AML-193 (cell line): Measurements from ENCODE around the gene PHC2.

Experiments
- DNase-seq, 2 experiments: peaks; one replicate each; lab custom pipeline; 2025; lab: John Stamatoyannopoulos, UW

Gene PHC2, protein sequence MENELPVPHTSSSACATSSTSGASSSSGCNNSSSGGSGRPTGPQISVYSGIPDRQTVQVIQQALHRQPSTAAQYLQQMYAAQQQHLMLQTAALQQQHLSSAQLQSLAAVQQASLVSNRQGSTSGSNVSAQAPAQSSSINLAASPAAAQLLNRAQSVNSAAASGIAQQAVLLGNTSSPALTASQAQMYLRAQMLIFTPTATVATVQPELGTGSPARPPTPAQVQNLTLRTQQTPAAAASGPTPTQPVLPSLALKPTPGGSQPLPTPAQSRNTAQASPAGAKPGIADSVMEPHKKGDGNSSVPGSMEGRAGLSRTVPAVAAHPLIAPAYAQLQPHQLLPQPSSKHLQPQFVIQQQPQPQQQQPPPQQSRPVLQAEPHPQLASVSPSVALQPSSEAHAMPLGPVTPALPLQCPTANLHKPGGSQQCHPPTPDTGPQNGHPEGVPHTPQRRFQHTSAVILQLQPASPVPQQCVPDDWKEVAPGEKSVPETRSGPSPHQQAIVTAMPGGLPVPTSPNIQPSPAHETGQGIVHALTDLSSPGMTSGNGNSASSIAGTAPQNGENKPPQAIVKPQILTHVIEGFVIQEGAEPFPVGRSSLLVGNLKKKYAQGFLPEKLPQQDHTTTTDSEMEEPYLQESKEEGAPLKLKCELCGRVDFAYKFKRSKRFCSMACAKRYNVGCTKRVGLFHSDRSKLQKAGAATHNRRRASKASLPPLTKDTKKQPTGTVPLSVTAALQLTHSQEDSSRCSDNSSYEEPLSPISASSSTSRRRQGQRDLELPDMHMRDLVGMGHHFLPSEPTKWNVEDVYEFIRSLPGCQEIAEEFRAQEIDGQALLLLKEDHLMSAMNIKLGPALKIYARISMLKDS

DNA sequence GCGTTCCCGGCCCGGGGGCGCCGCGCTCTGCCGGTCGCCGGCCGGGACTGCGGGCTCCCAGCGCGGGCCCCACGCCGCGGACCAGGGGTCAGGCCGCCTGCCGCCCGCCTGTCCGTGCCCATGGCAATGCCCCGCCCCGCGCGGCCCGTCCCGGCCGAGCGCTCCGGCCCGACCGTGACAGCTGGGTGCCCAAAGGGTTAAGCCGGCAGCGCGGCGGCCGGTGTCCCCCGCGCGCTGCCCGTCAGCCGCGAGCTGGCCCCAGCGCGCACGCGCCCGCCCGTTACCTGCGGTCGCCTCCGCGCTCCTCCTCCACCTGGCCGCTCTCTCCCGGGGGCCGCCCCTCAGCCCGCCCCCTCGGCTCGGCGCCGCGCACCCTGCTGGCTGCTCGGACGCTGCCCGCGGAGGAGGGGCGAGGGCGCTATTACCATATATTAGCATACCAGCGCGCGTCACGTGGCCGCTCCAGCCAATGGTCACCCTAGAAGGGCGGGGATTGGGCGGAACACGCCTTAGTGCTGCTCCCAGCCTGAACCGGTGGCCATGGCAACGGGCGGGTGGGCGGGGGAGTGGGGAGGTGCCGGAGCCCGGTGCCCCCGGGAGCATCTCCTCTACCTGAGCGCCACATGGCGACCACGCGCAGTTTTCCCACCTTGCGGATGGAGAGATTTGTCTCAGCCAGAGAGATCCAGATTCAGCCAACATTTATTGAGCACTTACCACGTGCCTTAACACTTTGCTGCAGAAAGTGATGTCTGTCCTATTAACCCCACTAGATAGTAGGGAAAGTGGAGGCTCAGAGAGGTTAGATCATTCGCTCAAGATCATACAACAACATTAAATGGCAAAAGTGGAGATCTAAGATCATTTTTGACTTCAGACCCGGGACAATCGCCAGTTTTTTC, at the start of gene PHC2:
PHC2 (minus strand) TSS at position 404 of the 902 bp plus-strand sequence. CDS start 55,556 bp downstream, outside the sequence.
- DNase-seq = peak; percentile 85 to 93

DNA sequence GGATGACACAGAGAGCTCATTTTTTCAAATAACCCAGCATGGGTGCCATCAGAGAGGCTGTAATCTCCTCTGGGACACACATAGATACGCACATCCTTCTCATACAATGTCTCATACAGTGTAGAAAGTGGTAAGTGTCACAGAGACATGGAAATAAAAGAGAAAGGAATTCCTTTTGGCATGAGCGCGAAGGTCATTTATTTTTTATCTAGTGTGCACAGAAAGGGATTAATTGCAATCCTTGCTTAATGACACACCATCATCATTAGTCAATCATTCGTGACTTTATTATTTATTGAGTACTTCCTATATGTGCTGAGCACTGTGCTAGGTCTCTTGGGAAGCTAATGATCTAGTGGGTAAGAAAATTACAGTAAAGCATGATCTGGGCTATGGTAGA, 46.6 kb upstream of the PHC2 start:
- DNase-seq = no peak

DNA sequence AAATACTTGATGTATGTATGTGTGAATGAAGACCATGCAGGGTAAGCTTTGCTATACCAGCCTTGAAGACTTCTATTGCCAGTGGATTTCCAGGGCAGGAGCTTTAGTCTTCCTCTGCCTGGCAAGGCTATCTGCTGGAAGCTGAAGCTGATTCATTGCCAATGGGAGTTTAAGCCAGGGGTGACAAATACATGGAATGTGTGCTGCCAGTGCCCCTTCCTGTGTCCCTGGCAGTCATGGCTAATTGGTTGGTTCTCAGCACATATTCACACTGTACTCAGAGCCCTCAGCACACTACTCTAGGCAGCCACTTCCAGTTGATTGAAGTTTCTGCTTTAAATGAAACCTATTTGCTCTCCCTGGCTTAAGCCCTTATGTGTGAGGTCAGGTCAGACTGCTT, 43.0 kb upstream of the PHC2 start:
- DNase-seq = no peak

DNA sequence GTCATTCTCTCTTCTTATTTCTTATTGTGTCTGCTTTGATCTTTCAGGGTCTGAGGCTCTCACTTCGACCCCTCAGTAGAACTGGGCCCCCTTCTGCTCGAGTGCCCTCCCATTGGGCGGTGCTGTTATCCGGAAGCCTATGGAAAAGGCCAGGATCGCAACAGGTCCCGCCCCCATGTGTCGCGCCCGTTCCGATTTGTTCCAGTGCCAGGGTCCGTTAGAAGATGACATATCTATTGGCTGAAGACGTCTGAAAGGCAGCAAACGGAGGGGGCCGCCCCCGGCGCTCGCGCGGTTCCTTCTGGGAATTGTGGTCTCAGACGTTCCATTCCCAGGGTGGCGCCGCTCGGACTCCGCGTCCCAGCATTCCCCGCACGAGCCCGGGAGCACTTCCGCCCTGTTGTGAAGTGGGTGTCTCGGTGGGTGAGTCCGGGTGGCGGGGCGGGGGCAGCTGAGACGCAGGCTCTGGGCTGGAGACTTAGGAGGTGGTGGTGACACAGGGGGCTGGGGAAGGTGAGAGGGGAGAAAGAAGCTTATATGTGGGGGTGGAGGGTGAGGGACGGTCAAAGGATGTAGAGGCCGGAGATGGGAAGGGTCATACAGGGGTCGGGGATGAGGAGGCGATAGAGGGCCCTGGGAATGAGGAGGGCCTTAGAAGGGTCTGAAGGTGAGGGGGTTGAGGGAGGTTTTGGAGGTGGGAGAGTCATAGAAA, 41.5 kb upstream of the PHC2 start, which contains the start of gene ZSCAN20:
ZSCAN20 (plus strand) TSS at position 377 of the 712 bp plus-strand sequence. CDS start 6,644 bp downstream, outside the sequence.
- peak; percentile 91 to 96 for DNase-seq

DNA sequence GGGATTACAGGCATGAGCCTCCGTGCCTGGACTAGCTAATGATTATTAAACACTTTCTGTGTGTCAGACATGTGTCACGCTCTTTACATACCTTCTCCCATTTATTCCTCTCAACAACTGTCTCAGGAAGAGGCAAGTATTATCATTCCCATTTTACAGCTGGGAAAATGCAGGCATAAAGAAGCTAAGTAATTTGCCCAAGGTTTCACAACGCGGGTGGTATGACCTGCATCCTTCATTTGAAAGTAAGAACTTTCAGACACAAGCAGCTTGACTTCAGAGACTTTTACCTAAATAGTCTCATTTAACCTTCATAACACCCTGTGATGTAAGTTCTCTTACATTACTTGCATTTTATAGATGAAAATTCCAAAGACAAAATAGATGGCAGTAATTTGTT, 40.5 kb upstream of the PHC2 start:
- no peak for DNase-seq

DNA sequence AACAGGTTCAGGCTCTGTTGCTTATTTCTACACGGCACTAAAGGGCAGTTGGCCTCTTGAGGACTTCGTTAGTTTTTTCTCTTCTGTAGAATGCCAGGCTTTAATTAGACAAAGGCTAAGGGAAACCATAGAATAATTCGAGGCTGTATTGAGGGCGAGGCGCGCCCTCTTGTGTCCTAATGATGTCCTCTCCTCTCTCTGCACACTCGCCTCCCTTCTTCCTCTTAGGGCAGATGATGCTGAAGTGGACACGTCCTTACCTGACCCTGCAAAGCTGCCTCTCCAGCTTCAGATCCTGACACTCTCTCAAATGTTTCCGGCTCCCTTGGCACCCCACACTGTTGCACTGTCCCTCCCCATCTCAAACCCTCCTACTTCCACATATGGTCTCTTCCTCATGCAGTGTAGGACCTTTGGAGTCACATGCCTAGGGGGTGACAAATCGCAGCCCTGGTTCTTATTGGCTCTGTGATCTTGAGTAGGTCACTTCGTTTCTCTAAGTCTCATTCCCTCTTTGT, 39.7 kb upstream of the PHC2 start:
- DNase-seq = peak; percentile 90 to 92

DNA sequence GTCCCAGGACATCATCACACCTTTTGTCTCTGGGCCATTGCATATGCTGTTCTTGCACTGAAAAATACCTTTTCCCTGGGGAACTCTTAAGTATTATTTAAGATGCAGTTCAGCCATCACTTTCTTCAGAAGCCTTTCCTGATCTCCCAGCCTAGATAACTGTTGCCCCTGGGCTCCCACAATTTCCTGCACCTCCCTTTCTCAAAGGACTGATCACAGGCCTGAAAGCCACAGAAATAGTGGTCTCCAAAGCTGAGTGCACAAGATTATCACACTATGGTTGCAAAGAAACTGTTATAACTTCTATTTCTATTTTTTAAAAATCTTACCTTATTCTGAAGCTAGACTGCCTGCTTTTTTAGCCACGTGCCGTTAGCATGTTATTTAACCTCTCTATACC, 38.8 kb upstream of the PHC2 start:
- no peak for DNase-seq

DNA sequence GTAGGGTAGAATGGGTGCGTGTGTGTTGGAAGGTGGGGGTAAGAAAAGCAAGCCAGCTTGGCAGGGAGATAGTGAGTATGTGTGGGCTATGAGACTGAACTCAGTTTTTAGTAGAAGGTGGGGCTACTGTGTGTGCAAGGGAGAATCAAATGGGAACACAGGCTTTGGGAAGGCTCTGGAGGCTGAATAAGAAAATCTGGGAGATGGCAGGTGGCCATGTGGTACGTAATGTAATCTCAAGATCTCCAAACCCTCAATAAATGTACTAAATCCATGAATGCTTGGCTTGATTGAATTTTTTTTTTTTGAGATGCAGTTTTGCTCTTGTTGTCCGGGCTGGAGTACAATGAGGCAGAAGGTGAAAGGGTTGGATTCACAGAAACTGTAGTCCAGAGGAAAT, 38.1 kb upstream of the PHC2 start:
- DNase-seq = no peak

DNA sequence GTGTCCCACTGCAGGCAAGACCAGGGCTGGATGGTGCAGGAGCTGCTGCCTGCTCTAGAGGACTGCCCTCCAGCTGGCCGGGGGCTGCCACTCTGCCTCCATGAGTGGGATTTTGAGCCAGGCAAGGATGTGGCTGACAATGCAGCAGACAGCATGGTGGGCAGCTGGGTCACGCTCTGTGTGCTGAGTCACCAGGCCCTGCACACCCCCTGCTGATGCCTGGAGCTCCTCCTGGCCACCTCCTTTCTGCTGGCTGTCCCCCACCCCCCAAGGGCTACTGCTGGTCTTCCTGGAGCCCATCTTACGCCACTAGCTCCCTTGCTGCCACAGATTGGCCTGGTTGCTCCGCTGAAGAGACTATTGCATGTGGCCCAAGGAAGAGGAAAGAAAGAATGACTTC, 37.6 kb upstream of the PHC2 start:
- DNase-seq = no peak

DNA sequence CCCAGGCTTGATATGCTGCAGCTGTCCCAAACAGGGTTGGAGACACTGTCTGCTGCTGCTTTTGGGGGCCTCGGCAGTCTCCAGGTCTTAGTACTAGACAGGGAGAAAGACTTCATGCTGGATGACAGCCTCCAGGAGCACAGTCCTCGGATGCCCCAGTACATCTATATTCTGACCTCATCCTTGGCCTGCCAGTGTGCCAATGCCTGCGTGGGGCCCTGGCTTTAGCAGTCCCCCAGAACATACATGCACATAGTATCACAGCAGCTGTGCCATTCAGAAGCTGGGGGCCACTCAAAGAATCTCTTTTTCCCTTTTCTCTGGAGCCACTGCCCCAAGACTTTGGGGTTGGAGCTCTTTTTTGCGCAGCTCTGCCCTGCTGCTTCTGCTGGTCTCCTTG, 37.1 kb upstream of the PHC2 start:
- DNase-seq = no peak

DNA sequence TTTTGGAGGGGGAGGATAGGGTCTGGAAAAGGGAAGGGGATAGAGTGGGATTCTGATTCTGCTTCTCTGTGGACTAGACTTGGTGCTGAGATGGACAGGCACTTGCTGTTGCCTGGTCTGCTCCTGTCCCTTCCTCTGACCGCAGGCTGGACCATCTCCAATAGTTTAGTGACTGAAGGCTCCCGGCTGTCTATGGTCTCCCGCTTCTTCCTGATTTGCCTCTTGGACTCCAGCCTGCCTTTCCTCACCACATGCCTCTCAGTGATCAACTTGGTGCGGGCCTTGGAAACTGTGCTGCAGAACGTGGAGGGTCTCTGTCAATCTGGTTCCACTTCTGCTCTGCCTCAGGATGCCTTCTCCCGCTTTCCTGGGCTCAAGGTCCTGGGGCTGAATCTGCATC, 35.3 kb upstream of the PHC2 start:
- DNase-seq = no peak

DNA sequence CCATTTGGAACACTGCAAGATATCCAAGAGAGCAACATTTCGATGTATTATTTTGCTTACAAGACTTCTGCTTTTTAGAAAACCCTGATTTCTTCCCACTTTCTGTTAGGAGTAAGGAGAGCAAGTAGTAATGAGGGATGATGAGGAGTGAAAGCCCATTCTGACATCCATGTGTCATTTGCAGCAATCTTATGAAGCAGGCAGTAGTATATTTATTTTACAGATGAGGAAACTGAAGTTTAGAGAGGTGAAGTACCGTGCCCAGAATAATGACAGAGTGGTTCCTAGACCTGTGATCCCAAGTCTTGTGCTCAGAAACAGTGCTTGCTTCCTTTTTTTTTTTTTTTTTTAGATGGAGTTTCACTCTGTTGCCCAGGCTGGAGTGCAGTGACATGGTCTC, 34.4 kb upstream of the PHC2 start:
- no peak for DNase-seq

DNA sequence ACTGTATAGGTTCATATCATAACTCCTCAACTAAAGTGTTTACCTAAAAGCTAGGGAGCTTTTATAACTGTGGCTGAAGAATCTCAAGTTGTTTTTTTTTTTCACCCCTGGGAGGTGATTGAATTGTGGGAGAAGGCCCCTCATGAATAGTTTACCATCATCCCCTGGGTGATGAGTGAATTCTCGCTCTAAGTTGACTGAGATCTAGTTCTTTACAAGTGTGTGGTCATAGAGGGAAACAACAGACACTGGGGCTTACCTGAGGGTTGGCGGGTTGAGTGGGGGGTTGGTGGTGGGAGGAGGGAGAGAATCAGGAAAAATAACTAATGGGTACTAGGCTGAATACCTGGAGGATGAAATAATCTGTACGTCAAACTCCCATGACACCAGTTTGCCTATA, 33.7 kb upstream of the PHC2 start:
- DNase-seq = no peak

DNA sequence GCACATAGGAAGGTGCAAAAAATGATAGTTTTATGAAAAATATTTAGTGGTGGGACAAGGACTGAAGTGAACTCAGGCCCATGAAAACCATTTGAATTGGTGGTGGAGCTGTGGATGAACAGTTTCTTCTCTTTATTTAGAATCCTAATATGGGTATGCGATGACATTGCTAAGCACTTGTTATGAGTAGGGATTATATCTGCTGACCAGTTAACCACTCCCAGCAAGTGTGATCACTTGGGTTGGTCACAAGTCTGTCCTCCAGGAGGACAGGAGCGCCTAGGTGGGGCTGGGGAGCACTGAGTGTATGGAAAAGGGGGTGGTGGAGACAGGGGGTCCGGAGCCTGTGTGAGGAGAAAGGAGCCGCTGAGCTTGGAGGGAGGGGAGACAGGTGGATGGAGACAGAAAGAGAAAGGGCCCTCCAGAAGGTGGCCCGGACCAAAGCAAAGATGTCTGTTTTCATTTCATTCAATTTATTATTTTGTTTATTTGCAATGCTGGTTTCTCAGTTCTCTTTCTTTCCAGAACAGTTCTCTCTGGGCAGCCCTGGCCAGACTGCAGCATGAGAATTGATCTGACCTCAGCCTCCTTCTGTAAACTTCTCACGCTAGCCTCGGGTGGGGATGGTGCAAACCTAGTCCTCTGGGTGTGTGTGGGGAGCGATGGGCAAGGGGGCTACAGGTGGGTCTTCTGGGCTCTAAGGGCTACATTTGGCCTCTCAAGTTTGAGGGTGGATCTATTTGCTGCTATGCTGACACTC, 31.7 kb upstream of the PHC2 start:
- no peak for DNase-seq

DNA sequence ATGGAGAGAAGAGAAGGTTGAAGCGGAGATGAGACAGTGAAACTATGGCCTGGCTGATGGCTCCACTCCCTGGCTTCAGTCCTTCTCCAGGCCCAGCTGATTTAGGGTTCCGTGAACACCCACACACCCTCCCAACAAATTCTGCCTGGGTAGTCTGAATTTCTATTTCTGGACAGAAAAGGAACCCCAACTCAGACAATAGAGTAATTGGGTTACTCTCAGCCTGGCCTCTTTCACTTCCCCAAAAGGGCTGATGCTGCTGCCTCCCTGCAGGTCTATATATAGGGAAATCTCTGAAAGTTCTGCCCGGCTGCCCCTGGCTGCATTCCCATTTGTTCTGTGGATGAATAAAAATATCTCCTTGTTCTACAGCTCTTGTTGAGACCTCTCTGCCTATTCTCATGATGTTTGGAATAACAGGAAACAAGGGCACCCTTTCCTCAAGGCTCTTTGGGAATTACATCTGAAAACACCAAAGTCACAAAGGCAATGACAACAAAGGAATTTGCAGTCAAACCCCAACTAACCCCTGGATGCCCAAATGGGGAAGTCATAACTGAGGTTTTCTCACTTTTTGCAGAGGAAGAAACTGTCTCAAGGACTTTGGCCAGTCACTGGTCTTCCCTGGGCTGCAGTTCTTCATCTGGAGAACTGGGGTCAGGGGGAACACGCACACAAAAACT, 30.2 kb upstream of the PHC2 start:
- peak; percentile 30 to 44 for DNase-seq

DNA sequence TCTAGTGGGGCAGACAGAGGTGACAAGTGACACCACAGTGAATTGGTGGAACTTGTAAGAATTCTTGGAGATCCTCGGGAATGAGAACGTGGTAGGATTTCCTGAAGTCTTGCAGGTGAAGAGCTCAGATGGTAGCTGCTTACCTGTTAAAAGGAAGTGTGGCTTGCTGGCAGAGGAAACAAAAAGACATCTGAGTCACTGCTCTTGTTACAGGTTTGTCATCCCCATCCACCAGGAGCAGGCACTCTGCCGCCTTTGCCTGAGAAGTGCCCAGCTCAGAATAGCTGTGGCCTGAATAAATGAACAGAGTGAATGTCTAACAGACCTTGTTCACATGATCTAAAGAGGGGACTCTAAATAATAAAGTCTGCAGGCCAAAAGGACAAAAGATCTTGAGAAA, 29.2 kb upstream of the PHC2 start:
- DNase-seq = no peak

DNA sequence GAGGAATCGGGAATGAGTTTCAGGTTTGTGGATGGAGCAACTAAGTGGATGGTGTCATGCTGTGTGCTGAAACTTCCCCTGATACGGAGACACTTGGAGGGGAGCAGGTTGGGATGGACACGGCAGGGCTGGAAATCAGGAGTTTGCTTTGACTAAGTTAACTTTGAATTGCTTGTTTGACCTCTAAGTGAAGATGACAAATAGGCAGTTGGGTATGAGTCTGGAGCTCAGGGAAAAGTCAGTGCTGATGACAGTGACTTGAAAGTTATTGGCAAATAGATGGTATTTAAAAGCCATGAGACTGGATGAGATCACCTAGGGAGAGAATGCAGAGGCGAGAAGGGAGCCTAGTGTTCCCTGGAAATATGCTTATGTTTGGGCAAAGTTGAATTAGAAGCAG, 28.8 kb upstream of the PHC2 start:
- no peak for DNase-seq

DNA sequence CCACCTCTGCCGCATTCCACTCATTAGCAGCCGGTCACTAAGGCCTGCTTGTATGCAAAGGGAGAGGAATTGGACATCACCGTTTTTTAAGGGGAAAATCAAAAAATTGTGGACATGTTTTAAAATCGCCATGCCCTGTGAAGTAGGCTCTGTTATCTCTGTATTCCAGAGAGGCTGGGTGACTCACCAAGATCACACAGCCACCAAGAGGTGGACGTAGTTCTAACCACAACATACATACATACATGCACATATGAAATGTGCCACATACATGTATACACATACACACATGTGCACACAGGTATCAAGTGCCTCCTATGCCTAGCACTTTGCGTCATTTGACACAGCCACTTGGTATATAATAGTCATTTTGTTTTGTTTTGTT, 25.6 kb upstream of the PHC2 start:
- no peak for DNase-seq

DNA sequence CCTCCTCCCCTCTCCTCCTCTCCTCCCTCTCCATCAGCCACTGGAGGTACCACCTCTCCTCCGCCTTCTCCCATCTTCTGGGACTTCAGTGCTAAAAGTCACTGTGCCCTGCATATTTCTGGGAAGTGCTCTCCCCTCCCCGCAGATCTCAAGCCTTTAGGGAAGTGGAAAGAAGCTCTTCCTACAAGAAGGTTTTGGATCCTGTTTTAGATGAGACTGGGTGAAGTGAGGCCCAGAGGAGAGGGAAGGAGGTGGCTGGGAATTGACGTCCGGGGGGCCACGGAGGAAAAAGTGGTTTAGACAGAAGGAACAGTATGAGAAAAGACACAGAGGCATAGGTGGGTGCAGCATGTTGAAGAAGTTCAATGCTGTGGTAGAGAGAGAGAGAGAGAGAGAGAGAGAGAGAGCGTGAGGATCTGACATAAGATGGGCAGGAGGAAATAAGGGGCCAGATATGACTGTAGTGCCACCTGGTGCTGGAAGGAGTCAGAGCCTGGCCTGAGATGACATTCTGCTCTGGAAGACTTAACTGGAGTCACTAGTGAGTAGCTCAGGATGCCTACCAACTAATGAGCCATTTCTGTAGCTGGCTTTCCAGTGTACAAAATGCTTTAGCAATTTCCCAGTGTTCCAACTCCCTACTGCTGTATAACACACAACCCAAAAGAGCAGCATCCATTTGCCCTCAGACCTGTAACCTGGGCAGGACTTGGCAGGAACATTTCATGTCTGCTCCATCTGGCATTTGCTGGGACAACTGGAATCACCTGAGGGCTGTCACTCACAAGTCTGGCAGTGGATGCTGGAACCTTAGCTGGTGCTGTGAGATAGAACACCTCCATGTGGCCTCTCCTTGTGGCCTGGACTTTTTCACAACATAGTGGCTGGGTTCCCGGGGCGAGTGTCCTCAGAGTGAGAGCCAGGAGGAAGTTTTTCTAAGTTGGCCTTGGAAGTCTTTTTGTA, 24.9 kb upstream of the PHC2 start:
- DNase-seq = peak; percentile 75 to 81
